A549 (cell line): ENCODE measurements around the gene ZBTB46. TPM values are rescaled to one million over a fixed set of nuclear protein-coding genes. Genes with fewer than 3 reads are reported as not detected.

ENCODE experiments used
- ATAC-seq, 2 experiments: fragments of 200-7000 bp in 1 of 2; fragments of >200 bp in 1 of 2; cut with Nextera tagmentation in 1 of 2; cut with Tn5 transposase in 1 of 2; 3 replicates each; pipeline versions ENCODE4 v1.8.0 to v1.9.1; 2018 to 2020; ENCODE audit warnings: mild to moderate bottlenecking in 1 of 2, moderate library complexity in 1 of 2
- CTCF ChIA-PET: fragments of 300-600 bp; sonication (Branson Sonifier 250); formaldehyde crosslinking; extraction: SDS; loops from one replicate; lab custom pipeline; 2021; ENCODE audit warnings: antibody characterized with exemption, inconsistent platforms; lab: Yijun Ruan, JAX
- POLR2A ChIA-PET: fragments of 350-600 bp; formaldehyde crosslinking; extraction: SDS; loops from one replicate; lab custom pipeline; 2021; ENCODE audit warnings: antibody characterized with exemption, inconsistent platforms; lab: Yijun Ruan, JAX
- DNase-seq, 2 experiments: peaks; one replicate each; pipeline versions ENCODE4 v3.0.0 to v3.0.0-alpha.2; 2011 to 2016; ENCODE audit warnings: low read depth in 1 of 2, low spot score in 1 of 2
- FAIRE-seq: peaks from 2 replicates; lab custom pipeline; 2011; peaks lifted over from hg19 to GRCh38; lab: Jason Lieb, UNC
- H3K27ac ChIP-seq, 2 experiments: fragments of >200 bp; sonication (Bioruptor Twin); formaldehyde crosslinking; 3 replicates each; pipeline ENCODE4 v1.5.1; 2016 to 2017
- H3K4me1 ChIP-seq: fragments of >200 bp; sonication (Bioruptor Twin); formaldehyde crosslinking; 3 replicates; pipeline ENCODE4 v1.6.1; 2016
- H3K4me2 ChIP-seq: fragments of >200 bp; sonication (Bioruptor Twin); formaldehyde crosslinking; 3 replicates; pipeline ENCODE4 v1.6.1; 2016
- H3K4me3 ChIP-seq: fragments of >200 bp; sonication (Bioruptor Twin); formaldehyde crosslinking; 3 replicates; pipeline ENCODE4 v1.5.1; 2016
- H3K9me3 ChIP-seq: fragments of >200 bp; sonication (Bioruptor Twin); formaldehyde crosslinking; 3 replicates; pipeline ENCODE4 v1.6.1; 2016
- BCL3 ChIP-seq: fragments of >200 bp; sonication (Bioruptor Twin); formaldehyde crosslinking; IDR thresholded peaks from 3 replicates; pipeline ENCODE4 v1.6.1; 2016
- CEBPB ChIP-seq, 2 experiments: fragments of >200 bp in 1 of 2; sonication (Bioruptor Twin) in 1 of 2; formaldehyde crosslinking in 1 of 2; IDR thresholded peaks; 2 replicates each; pipeline ENCODE4 v1.6.1; 2012 to 2016
- CHD2 ChIP-seq: fragments of 150-350 bp; IDR thresholded peaks from 2 replicates; pipeline ENCODE4 v1.6.1; 2014; ENCODE audit warnings: low read length; ENCODE audit not compliant: partially characterized antibody
- ELK1 ChIP-seq: fragments of 150-350 bp; IDR thresholded peaks from 2 replicates; pipeline ENCODE4 v1.6.1; 2014; ENCODE audit warnings: low read depth, mild to moderate bottlenecking, low read length
- ESRRA ChIP-seq: fragments of 150-350 bp; IDR thresholded peaks from 2 replicates; pipeline ENCODE4 v1.6.1; 2014; ENCODE audit warnings: mild to moderate bottlenecking, low read length, borderline replicate concordance
- FOSB ChIP-seq: fragments of 250-450 bp; sonication (Bioruptor Pico); IDR thresholded peaks from 2 replicates; pipeline ENCODE4 v1.5.0; 2020; ENCODE audit warnings: mild to moderate bottlenecking, moderate library complexity
- FOXS1 ChIP-seq: fragments of 250-450 bp; sonication (Bioruptor Pico); IDR thresholded peaks from 2 replicates; pipeline ENCODE4 v1.5.0; 2020; ENCODE audit warnings: mild to moderate bottlenecking, moderate library complexity
- HMGXB4 ChIP-seq: fragments of 250-450 bp; sonication (Bioruptor Pico); IDR thresholded peaks from 2 replicates; pipeline ENCODE4 v1.5.0; 2021; ENCODE audit warnings: mild to moderate bottlenecking, moderate library complexity, borderline replicate concordance
- HOXA7 ChIP-seq: fragments of 250-450 bp; sonication (Bioruptor Pico); IDR thresholded peaks from 2 replicates; pipeline ENCODE4 v1.5.0; 2020; ENCODE audit warnings: mild to moderate bottlenecking, moderate library complexity
- JUN ChIP-seq, 2 experiments: fragments of >200 bp; sonication (Bioruptor Twin); formaldehyde crosslinking; IDR thresholded peaks; 2 replicates in 1 of 2; 3 replicates in 1 of 2; pipeline ENCODE4 v1.6.1; 2016 to 2017
- POLR2A ChIP-seq: IDR thresholded peaks from 2 replicates; pipeline ENCODE4 v1.6.1; 2012; ENCODE audit warnings: mild to moderate bottlenecking, low read length
- POLR2AphosphoS2 ChIP-seq: conservative IDR thresholded peaks from 2 replicates; pipeline ENCODE4 v1.6.1; 2012; ENCODE audit warnings: low read length, improper control_type of control experiment, inconsistent platforms
- RAD21 ChIP-seq, 2 experiments: fragments of >200 bp in 1 of 2; sonication (Bioruptor Twin) in 1 of 2; formaldehyde crosslinking in 1 of 2; IDR thresholded peaks in 1 of 2; conservative IDR thresholded peaks in 1 of 2; 2 replicates in 1 of 2; 3 replicates in 1 of 2; pipeline ENCODE4 v1.6.1; 2012 to 2018; ENCODE audit warnings: inconsistent platforms in 1 of 2
- RARB ChIP-seq: fragments of 250-450 bp; sonication (Bioruptor Pico); IDR thresholded peaks from 2 replicates; pipeline ENCODE4 v1.8.0; 2021; ENCODE audit warnings: mild to moderate bottlenecking, moderate library complexity
- RNF2 ChIP-seq: fragments of 200-600 bp; sonication (generic); IDR thresholded peaks from 2 replicates; pipeline ENCODE4 v1.6.1; 2016; ENCODE audit warnings: low read depth, mild to moderate bottlenecking, antibody characterized with exemption, moderate library complexity, borderline replicate concordance
- SMC3 ChIP-seq: fragments of >200 bp; sonication (Bioruptor Twin); formaldehyde crosslinking; IDR thresholded peaks from 3 replicates; pipeline ENCODE4 v1.6.1; 2018; ENCODE audit warnings: inconsistent platforms
- ZNF302 ChIP-seq: fragments of 250-450 bp; sonication (Bioruptor Pico); IDR thresholded peaks from 2 replicates; pipeline ENCODE4 v1.9.0; 2021; ENCODE audit warnings: inconsistent platforms, mild to moderate bottlenecking, moderate library complexity
- WGBS: methylation state at CpG from one replicate; pipeline ENCODE4 v1.1.6; 2017; ENCODE audit errors: missing lambda C conversion rate; 5-methylcytosine and 5-hydroxymethylcytosine counted together
- polyA plus RNA-seq, 4 experiments: library from polyadenylated mRNA; depleted of rRNA in 3 of 4; stranded (reverse); fragments of >200 nt; fragmentation: RNase III in 1 of 4; extraction: RNeasy Plus Mini Kit Qiagen cat#74134 plus additional on column Dnase treatment in 1 of 4; gene quantifications; 2 replicates in 3 of 4; 3 replicates in 1 of 4; pipeline ENCODE4 v1.2.3, GENCODE V29; 2011 to 2017

ZBTB46 gene
- polyA plus RNA-seq, 2 of the 4 experiments (the other 2 are of a cell fraction), result 0.17 to 0.43 TPM

GRCh38 chr20:63772781-63773518, 58.1 kb downstream of the ZBTB46 start:
- TF ChIP-seq JUN (IDR thresholded peaks at IDR 0.05), result no peak
- TF ChIP-seq FOSB (CRISPR knock-in tag), result no peak
- TF ChIP-seq CEBPB (IDR thresholded peaks at IDR 0.05), result 0 out of 4 replicates have a peak, but pooled peaks of 1 of the 2 experiments have one; percentile 15
- CTCF ChIA-PET, result interaction anchor here (1.0 to 1.9 kb wide), 5 partner anchors 10 to 201 kb away, joined by 3 to 9 read pairs (median 3); no protein-coding TSS in a partner anchor
- H3K27ac ChIP-seq, result no peak overlapping the region
- H3K9me3 ChIP-seq, result no peaks in the 10 kb centered on the region
- H3K4me1 ChIP-seq, result peaks cover 2% of the 10 kb centered on the region; the same call in 2 of the 3 replicates
- POLR2A ChIA-PET, result no interaction called here
- no peak overlapping the region for H3K4me2 ChIP-seq
- H3K4me3 ChIP-seq, result no peak overlapping the region
- ATAC-seq, result no peak
- no peak for DNase-seq
- 71% methylated on average over 17 of the region's 20 CpGs for WGBS
- no peak for FAIRE-seq

GRCh38 chr20:63771046-63771707, 59.9 kb downstream of the ZBTB46 start:
- CTCF ChIA-PET, result interaction anchor here (1.9 kb wide), 1 partner anchor 15 kb away, joined by 9 read pairs; no protein-coding TSS in a partner anchor

More at GRCh38 chr20:63771046-63771707, 59.9 kb downstream of the ZBTB46 start:
- H3K4me1 ChIP-seq, result no peaks in the 10 kb centered on the region
- no peak for DNase-seq
- 91% methylated on average over 41 of the region's 52 CpGs for WGBS
- no peak for FAIRE-seq
- H3K27ac ChIP-seq, result no peak overlapping the region
- H3K4me2 ChIP-seq, result no peak overlapping the region
- ATAC-seq, result no peak
- H3K4me3 ChIP-seq, result no peak overlapping the region
- TF ChIP-seq ESRRA, result no peak
- TF ChIP-seq FOXS1, result no peak
- no peak for TF ChIP-seq CHD2
- TF ChIP-seq BCL3, result no peak
- TF ChIP-seq RARB (CRISPR knock-in tag), result no peak
- no peak for TF ChIP-seq HMGXB4 (CRISPR knock-in tag)
- TF ChIP-seq ELK1, result no peak
- TF ChIP-seq RAD21 (conservative IDR thresholded peaks at IDR 0.05 in 1 of 2, IDR thresholded peaks at IDR 0.05 in 1 of 2), result no peak
- TF ChIP-seq ZNF302 (CRISPR knock-in tag), result no peak
- no peak for TF ChIP-seq SMC3
- TF ChIP-seq POLR2AphosphoS2, result no peak
- no peak for TF ChIP-seq HOXA7 (CRISPR knock-in tag)
- TF ChIP-seq RNF2, result no peak
- TF ChIP-seq POLR2A, result no peak
- no peaks in the 10 kb centered on the region for H3K9me3 ChIP-seq
- POLR2A ChIA-PET, result no interaction called here
